Measurements from ENCODE around the gene MYDGF.

DNA sequence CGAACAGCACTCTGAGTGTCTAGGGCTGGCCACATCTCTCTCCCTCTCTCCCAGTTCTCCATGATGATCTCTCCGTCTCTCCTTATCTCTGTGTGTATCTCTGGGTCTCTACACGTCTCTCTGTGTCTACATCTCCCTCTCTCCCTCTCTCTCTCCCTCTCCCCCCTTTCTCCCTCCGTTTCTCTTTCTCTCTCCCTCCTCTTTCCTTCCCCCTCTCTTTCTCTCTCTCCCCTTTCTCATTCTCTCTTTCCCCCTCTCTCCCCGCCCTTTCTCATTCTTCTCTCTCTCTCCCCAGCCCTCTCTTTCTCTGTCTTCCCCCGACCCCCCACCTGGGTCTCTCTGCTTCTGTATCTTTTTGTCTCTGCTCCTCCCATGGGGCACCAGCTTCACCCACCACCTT is 52.1 kb downstream of the MYDGF start:
- TF ChIP-seq CBFB (CRISPR knock-in tag; IDR thresholded peaks at IDR 0.05; ENCODE audit: low read depth) (no peak), JAZF1 (CRISPR knock-in tag; IDR thresholded peaks at IDR 0.05) (no peak), ZNF263 (CRISPR knock-in tag; IDR thresholded peaks at IDR 0.05; ENCODE audit: low read depth) (no peak), GABPB1 (CRISPR knock-in tag; IDR thresholded peaks at IDR 0.05) (no peak), FOXK1 (CRISPR knock-in tag; IDR thresholded peaks at IDR 0.05) (no peak), ZNF138 (CRISPR knock-in tag; conservative IDR thresholded peaks at IDR 0.05) (no peak), ZNF121 (CRISPR knock-in tag; IDR thresholded peaks at IDR 0.05) (no peak)
- TF ChIP-seq, protein P1, sequence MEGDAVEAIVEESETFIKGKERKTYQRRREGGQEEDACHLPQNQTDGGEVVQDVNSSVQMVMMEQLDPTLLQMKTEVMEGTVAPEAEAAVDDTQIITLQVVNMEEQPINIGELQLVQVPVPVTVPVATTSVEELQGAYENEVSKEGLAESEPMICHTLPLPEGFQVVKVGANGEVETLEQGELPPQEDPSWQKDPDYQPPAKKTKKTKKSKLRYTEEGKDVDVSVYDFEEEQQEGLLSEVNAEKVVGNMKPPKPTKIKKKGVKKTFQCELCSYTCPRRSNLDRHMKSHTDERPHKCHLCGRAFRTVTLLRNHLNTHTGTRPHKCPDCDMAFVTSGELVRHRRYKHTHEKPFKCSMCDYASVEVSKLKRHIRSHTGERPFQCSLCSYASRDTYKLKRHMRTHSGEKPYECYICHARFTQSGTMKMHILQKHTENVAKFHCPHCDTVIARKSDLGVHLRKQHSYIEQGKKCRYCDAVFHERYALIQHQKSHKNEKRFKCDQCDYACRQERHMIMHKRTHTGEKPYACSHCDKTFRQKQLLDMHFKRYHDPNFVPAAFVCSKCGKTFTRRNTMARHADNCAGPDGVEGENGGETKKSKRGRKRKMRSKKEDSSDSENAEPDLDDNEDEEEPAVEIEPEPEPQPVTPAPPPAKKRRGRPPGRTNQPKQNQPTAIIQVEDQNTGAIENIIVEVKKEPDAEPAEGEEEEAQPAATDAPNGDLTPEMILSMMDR (IDR thresholded peaks at IDR 0.05): no peak
- TF ChIP-seq, protein P2, sequence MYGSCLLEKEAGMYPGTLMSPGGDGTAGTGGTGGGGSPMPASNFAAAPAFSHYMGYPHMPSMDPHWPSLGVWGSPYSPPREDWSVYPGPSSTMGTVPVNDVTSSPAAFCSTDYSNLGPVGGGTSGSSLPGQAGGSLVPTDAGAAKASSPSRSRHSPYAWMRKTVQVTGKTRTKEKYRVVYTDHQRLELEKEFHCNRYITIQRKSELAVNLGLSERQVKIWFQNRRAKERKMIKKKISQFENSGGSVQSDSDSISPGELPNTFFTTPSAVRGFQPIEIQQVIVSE (CRISPR knock-in tag; IDR thresholded peaks at IDR 0.05; ENCODE audit: borderline replicate concordance): no peak
- TF ChIP-seq, protein P3, sequence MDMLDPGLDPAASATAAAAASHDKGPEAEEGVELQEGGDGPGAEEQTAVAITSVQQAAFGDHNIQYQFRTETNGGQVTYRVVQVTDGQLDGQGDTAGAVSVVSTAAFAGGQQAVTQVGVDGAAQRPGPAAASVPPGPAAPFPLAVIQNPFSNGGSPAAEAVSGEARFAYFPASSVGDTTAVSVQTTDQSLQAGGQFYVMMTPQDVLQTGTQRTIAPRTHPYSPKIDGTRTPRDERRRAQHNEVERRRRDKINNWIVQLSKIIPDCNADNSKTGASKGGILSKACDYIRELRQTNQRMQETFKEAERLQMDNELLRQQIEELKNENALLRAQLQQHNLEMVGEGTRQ (CRISPR knock-in tag; IDR thresholded peaks at IDR 0.05): no peak
- TF ChIP-seq, protein P4, sequence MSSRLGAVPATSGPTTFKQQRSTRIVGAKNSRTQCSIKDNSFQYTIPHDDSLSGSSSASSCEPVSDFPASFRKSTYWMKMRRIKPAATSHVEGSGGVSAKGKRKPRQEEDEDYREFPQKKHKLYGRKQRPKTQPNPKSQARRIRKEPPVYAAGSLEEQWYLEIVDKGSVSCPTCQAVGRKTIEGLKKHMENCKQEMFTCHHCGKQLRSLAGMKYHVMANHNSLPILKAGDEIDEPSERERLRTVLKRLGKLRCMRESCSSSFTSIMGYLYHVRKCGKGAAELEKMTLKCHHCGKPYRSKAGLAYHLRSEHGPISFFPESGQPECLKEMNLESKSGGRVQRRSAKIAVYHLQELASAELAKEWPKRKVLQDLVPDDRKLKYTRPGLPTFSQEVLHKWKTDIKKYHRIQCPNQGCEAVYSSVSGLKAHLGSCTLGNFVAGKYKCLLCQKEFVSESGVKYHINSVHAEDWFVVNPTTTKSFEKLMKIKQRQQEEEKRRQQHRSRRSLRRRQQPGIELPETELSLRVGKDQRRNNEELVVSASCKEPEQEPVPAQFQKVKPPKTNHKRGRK (CRISPR knock-in tag; IDR thresholded peaks at IDR 0.05; ENCODE audit: borderline replicate concordance): no peak
- TF ChIP-seq, protein P5, sequence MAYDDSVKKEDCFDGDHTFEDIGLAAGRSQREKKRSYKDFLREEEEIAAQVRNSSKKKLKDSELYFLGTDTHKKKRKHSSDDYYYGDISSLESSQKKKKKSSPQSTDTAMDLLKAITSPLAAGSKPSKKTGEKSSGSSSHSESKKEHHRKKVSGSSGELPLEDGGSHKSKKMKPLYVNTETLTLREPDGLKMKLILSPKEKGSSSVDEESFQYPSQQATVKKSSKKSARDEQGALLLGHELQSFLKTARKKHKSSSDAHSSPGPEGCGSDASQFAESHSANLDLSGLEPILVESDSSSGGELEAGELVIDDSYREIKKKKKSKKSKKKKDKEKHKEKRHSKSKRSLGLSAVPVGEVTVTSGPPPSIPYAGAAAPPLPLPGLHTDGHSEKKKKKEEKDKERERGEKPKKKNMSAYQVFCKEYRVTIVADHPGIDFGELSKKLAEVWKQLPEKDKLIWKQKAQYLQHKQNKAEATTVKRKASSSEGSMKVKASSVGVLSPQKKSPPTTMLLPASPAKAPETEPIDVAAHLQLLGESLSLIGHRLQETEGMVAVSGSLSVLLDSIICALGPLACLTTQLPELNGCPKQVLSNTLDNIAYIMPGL (CRISPR knock-in tag; IDR thresholded peaks at IDR 0.05): no peak
- TF ChIP-seq, protein P6, sequence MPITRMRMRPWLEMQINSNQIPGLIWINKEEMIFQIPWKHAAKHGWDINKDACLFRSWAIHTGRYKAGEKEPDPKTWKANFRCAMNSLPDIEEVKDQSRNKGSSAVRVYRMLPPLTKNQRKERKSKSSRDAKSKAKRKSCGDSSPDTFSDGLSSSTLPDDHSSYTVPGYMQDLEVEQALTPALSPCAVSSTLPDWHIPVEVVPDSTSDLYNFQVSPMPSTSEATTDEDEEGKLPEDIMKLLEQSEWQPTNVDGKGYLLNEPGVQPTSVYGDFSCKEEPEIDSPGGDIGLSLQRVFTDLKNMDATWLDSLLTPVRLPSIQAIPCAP (CRISPR knock-in tag; IDR thresholded peaks at IDR 0.05): no peak

All from WTC11 (cell line).